Stomach (tissue), 4 donors: ENCODE results near the gene FBXL7.

Experiments
- CTCF ChIP-seq, 7 experiments: fragments of 450-650 bp in 4 of 7; fragments of 200-600 bp in 3 of 7; sonication (generic) in 3 of 7; IDR thresholded peaks; one replicate each; pipeline ENCODE4 v1.5.1; 2016 to 2019; ENCODE audit warnings: antibody characterized with exemption in 7 of 7, control low read depth in 2 of 7, mild to moderate bottlenecking in 1 of 7
- EP300 ChIP-seq: sonication (generic); formaldehyde crosslinking; IDR thresholded peaks from one replicate; pipeline ENCODE4 v1.6.1; 2017; ENCODE audit warnings: antibody characterized with exemption
- POLR2A ChIP-seq, 4 donors: fragments of 450-650 bp; IDR thresholded peaks; one replicate each; pipeline ENCODE4 v1.6.1; 2016; ENCODE audit warnings: antibody characterized with exemption in 4 of 4, control low read depth in 2 of 4, mild to moderate bottlenecking in 1 of 4, moderate library complexity in 1 of 4
- POLR2AphosphoS5 ChIP-seq, 3 donors: sonication (generic); formaldehyde crosslinking; IDR thresholded peaks; one replicate each; pipeline ENCODE4 v1.6.1; 2016; ENCODE audit warnings: antibody characterized with exemption in 3 of 3

GRCh38 chr5:15796096-15796495 lies 296.1 kb downstream of the FBXL7 start:
- TF ChIP-seq EP300 (no peak), POLR2A (IDR thresholded peaks at IDR 0.05) (no peak), CTCF (IDR thresholded peaks at IDR 0.05) (no peak), POLR2AphosphoS5 (IDR thresholded peaks at IDR 0.05) (no peak)
